Endothelial cell of umbilical vein (primary cell): ENCODE results near the gene SMARCA4. TPM values are rescaled to one million over a fixed set of nuclear protein-coding genes. Genes with fewer than 3 reads are reported as not detected.

Experiments used
- BruUV-seq: library from RNA; stranded (reverse); fragments of 400-500 nt; replicated peaks from 2 replicates; lab custom pipeline; 2021; lab: Mats Ljungman, UMichigan
- CTCF ChIA-PET: fragments of 300-600, 350-600 bp; sonication (Branson Sonifier 250); formaldehyde crosslinking; loops from one replicate; lab custom pipeline; 2021; ENCODE audit warnings: antibody characterized with exemption, inconsistent platforms; lab: Charles Lee
- POLR2A ChIA-PET: fragments of 300-600, 350-600 bp; sonication (Branson Sonifier 250); formaldehyde crosslinking; loops from one replicate; lab custom pipeline; 2021; ENCODE audit warnings: antibody characterized with exemption, inconsistent platforms; lab: Charles Lee
- DNase-seq: peaks from one replicate; pipeline ENCODE4 v3.0.0-alpha.2; 2011; ENCODE audit warnings: low read depth, low spot score
- FAIRE-seq: peaks from 2 replicates; lab custom pipeline; 2011; peaks lifted over from hg19 to GRCh38; lab: Jason Lieb, UNC
- H2AFZ ChIP-seq: 2 replicates; pipeline ENCODE4 v1.6.0; 2012; ENCODE audit warnings: low read depth, low read length, control low read depth, inconsistent platforms
- H3K27ac ChIP-seq: 2 replicates; pipeline ENCODE4 v1.5.1; 2011; ENCODE audit warnings: low read depth, mild to moderate bottlenecking, control low read depth, low read length, moderate library complexity; ENCODE audit not compliant: insufficient read depth
- H3K27me3 ChIP-seq, 2 experiments: 2 replicates each; pipeline versions ENCODE4 v1.6.0 to v1.6.1; 2011; ENCODE audit warnings: low read length in 2 of 2, mixed read lengths in 1 of 2; ENCODE audit not compliant: control insufficient read depth in 2 of 2, insufficient read depth in 2 of 2
- H3K36me3 ChIP-seq, 2 experiments: 2 replicates in 1 of 2; 3 replicates in 1 of 2; pipeline ENCODE4 v1.5.1; 2011; ENCODE audit warnings: low read length in 2 of 2, mild to moderate bottlenecking in 1 of 2, moderate library complexity in 1 of 2; ENCODE audit not compliant: control insufficient read depth in 2 of 2, insufficient read depth in 2 of 2; ENCODE audit errors: extremely low read depth in 1 of 2
- H3K4me1 ChIP-seq: 3 replicates; pipeline ENCODE4 v1.5.1; 2011; ENCODE audit warnings: mild to moderate bottlenecking, low read length; ENCODE audit not compliant: control insufficient read depth, insufficient read depth; ENCODE audit errors: extremely low read depth
- H3K4me2 ChIP-seq: 2 replicates; pipeline ENCODE4 v1.6.1; 2011; ENCODE audit warnings: low read length, control low read depth, mixed read lengths; ENCODE audit not compliant: insufficient read depth
- H3K4me3 ChIP-seq, 3 experiments: fragments of 200-600 bp in 1 of 3; sonication (generic), shearing (Covaris generic) in 1 of 3; replicated peaks in 1 of 3; 2 replicates each; pipeline ENCODE4 v1.5.1; 2011 to 2016; ENCODE audit warnings: control low read depth in 3 of 3, low read length in 3 of 3, mild to moderate bottlenecking in 2 of 3, inconsistent platforms in 1 of 3, low read depth in 1 of 3, moderate library complexity in 1 of 3; ENCODE audit not compliant: insufficient read depth in 1 of 3
- H3K79me2 ChIP-seq: 2 replicates; pipeline ENCODE4 v1.6.0; 2012; ENCODE audit warnings: low read length, inconsistent platforms; ENCODE audit not compliant: control insufficient read depth, insufficient read depth
- H3K9ac ChIP-seq: replicated peaks from 2 replicates; pipeline ENCODE3; 2011; ENCODE audit warnings: low read length, control low read depth; ENCODE audit not compliant: insufficient read depth; ENCODE audit errors: extremely low read depth
- H3K9me1 ChIP-seq: replicated peaks from 3 replicates; pipeline ENCODE4 v1.6.0; 2011; ENCODE audit warnings: mild to moderate bottlenecking, low read length; ENCODE audit not compliant: control insufficient read depth, insufficient read depth; ENCODE audit errors: extremely low read depth
- H3K9me3 ChIP-seq: replicated peaks from 2 replicates; pipeline ENCODE4 v1.5.1; 2012; ENCODE audit warnings: low read length, inconsistent platforms; ENCODE audit not compliant: control insufficient read depth, insufficient read depth
- H4K20me1 ChIP-seq: replicated peaks from 2 replicates; pipeline ENCODE3; 2011; ENCODE audit warnings: mild to moderate bottlenecking, low read length; ENCODE audit not compliant: control insufficient read depth, insufficient read depth; ENCODE audit errors: extremely low read depth
- EZH2 ChIP-seq: IDR thresholded peaks from 2 replicates; pipeline ENCODE4 v1.6.1; 2012; ENCODE audit warnings: borderline replicate concordance, low read depth, mild to moderate bottlenecking, moderate library complexity, low read length, inconsistent platforms; ENCODE audit not compliant: severe bottlenecking
- FOS ChIP-seq: IDR thresholded peaks from 2 replicates; pipeline ENCODE4 v1.6.1; 2011; ENCODE audit warnings: mild to moderate bottlenecking, low read length, moderate library complexity, borderline replicate concordance; ENCODE audit not compliant: insufficient read depth
- GATA2 ChIP-seq: IDR thresholded peaks from 2 replicates; pipeline ENCODE4 v1.7.0; 2011; ENCODE audit warnings: low read depth, mild to moderate bottlenecking, moderate library complexity, mixed read lengths, low read length; ENCODE audit not compliant: insufficient read length, insufficient read depth
- JUN ChIP-seq: IDR thresholded peaks from 2 replicates; pipeline ENCODE4 v1.6.1; 2011; ENCODE audit warnings: borderline replicate concordance, low read depth; ENCODE audit not compliant: insufficient read length, insufficient read depth
- MYC ChIP-seq: IDR thresholded peaks from one replicate; pipeline ENCODE4 v1.6.1; 2011; ENCODE audit warnings: mild to moderate bottlenecking, low read depth, low read length
- POLR2A ChIP-seq: IDR thresholded peaks from 2 replicates; pipeline ENCODE4 v1.6.1; 2012; ENCODE audit warnings: low read depth, mild to moderate bottlenecking, control low read depth, low read length
- POLR2AphosphoS5 ChIP-seq: IDR thresholded peaks from 2 replicates; pipeline ENCODE4 v1.6.1; 2012; ENCODE audit warnings: low read depth, mild to moderate bottlenecking, control low read depth, low read length, moderate library complexity; ENCODE audit not compliant: insufficient read depth
- dilution Hi-C: fragments of 300-500 bp; cut with MboI; formaldehyde crosslinking; loops from one replicate; pipeline ENCODE4 v1.15.0; 2019; ENCODE audit warnings: low sequenced_read_pairs; ENCODE audit not compliant: extremely low pct_ligation_motif_present
- intact Hi-C: fragments of 100-400 bp; cut with micrococcal nuclease; formaldehyde crosslinking; loops from one replicate; pipeline ENCODE4 v1.10.0; 2022
- polyA plus RNA-seq, 4 experiments: library from polyadenylated mRNA; depleted of rRNA in 3 of 4; stranded (reverse) in 3 of 4; unstranded in 1 of 4; fragments of >200 nt; gene quantifications; 2 replicates each; pipeline versions ENCODE4 v1.2.1 to v1.2.3, GENCODE V29; 2011 to 2012; ENCODE audit warnings: missing spikeins in 1 of 4
- total RNA-seq: library from RNA; stranded (reverse); gene quantifications from 2 replicates; pipeline ENCODE4 v1.2.3, GENCODE V29; 2021
- TF ChIP-seq, protein P1 (sequence below), 2 donors: IDR thresholded peaks; 1 replicate in 1 of 2; 2 replicates in 1 of 2; pipeline ENCODE4 v1.5.1; 2011; ENCODE audit warnings: low read length in 2 of 2, mild to moderate bottlenecking in 2 of 2, moderate library complexity in 2 of 2, control low read depth in 1 of 2, inconsistent platforms in 1 of 2, low read depth in 1 of 2; ENCODE audit not compliant: insufficient read depth in 1 of 2; ENCODE audit errors: extremely low read depth in 1 of 2
- TF ChIP-seq, protein P2 (sequence below): IDR thresholded peaks from 2 replicates; pipeline ENCODE4 v1.6.1; 2011; ENCODE audit not compliant: insufficient read depth, insufficient read length

Gene SMARCA4
- total and polyA plus RNA-seq, 2 donors (not counting 3 experiments of a cell fraction or from before 2014, with no cell fraction given) = 65.0 to 177 TPM

DNA sequence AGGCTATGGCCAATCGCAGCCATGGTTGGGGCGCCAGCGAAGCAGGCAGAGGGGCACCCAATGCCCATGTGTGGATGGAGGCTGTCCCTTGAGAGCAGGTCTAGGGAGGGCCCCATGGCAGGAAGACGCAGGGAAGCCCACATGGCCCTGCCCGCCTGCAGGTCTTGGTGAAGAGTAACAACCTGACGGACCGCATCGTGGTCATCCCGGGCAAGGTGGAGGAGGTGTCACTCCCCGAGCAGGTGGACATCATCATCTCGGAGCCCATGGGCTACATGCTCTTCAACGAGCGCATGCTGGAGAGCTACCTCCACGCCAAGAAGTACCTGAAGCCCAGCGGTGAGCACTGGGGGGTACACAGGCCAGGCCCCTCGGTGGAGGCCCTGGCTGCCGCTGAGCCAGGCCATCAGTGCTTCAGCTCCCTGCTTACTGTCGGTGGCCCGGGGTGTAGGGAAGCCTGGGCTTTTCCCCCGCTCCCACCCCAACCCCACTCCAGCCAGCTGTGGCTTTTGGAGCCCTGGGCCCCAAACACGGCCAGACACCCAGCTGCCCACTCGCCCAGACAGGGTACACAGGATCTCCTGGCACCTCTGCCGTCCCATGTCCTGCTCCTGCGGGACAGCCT is 47.0 kb upstream of the SMARCA4 start:
- no peaks in the 10 kb centered on the region for H3K27me3 ChIP-seq
- TF ChIP-seq MYC = no peak
- H4K20me1 ChIP-seq = no peaks in the 10 kb centered on the region
- H3K79me2 ChIP-seq = no peaks in the 10 kb centered on the region
- no peak overlapping the region for H3K4me3 ChIP-seq
- ChIA-PET CTCF (no interaction called here), POLR2A (no interaction called here)
- dilution Hi-C loops = loop anchor here (10.0 kb wide), 1 partner anchor 111 kb away; no protein-coding TSS in a partner anchor
- no peak overlapping the region for H3K9ac ChIP-seq
- H3K4me2 ChIP-seq = no peak overlapping the region
- H3K9me1 ChIP-seq = no peaks in the 10 kb centered on the region
- H3K36me3 ChIP-seq = peaks cover 0 to 33% of the 10 kb centered on the region in 2 experiments
- no peaks in the 10 kb centered on the region for H3K9me3 ChIP-seq
- DNase-seq (no peak), FAIRE-seq (no peak)
- H3K4me1 ChIP-seq = no peaks in the 10 kb centered on the region
- intact Hi-C loops = no loop called here
- BruUV-seq = no TSS peak
- no peak overlapping the region for H2AFZ ChIP-seq
- no peak overlapping the region for H3K27ac ChIP-seq

DNA sequence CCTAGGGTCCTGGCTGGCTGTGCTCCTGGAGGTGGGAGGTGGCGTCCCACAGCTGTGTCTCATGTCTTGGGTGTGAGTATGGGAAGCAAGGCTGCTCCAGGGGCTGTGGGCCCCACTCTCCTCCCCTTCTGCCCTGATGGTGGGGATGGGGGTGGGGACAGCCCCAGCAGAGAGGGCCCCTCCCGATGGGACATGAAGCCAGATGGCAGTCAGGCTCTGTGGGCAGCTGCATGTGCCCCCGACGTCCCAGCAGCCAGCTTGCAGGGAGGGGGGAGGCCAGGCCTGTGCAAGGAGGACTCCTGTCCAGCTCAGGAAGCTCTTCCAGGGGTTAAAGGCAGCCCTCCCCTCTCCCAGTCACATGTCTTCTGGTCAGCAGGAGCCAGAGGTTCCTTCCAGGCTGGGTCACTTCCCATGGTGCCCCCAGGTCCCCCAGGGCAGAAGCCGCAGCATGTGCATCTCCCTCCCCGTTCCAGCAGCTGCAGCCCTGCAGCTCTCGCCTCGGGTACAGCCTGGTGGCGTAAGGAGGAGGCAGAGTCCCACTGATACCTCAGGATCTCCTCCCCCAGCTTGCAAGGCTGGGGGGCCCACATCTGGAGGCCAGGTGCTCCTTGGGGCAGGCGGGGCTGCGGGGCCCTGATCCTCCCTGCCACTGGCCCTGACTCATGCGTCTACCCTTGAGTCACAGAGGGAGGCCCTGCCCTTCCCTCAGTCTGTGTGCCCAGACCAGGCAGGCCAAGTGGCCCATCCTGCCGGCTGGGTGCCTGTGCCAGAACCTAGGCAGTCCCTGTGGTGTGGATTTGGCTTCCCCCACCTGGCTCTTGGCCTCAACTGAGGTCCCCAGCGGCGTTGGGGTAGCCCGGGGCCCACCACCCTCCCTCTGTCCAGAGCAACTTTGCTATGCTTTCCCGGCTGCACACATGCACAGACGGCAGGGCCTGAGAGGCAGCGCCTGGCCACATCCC is 45.4 kb upstream of the SMARCA4 start:
- DNase-seq = no peak
- CTCF ChIA-PET = interaction anchor here (0.6 to 1.6 kb wide), 3 partner anchors 43 to 44 kb away, joined by 4 read pairs; partner anchors contain the start of gene CARM1

More for the DNA sequence above, 45.4 kb upstream of the SMARCA4 start:
- H3K36me3 ChIP-seq = peaks cover 0 to 38% of the 10 kb centered on the region in 2 experiments
- H3K9me1 ChIP-seq = no peaks in the 10 kb centered on the region
- no peak overlapping the region for H2AFZ ChIP-seq
- no peaks in the 10 kb centered on the region for H3K79me2 ChIP-seq
- no peak overlapping the region for H3K9ac ChIP-seq
- no TSS peak for BruUV-seq
- H4K20me1 ChIP-seq = no peaks in the 10 kb centered on the region
- no peaks in the 10 kb centered on the region for H3K9me3 ChIP-seq
- POLR2A ChIA-PET = no interaction called here
- FAIRE-seq = no peak
- TF ChIP-seq, protein P1, sequence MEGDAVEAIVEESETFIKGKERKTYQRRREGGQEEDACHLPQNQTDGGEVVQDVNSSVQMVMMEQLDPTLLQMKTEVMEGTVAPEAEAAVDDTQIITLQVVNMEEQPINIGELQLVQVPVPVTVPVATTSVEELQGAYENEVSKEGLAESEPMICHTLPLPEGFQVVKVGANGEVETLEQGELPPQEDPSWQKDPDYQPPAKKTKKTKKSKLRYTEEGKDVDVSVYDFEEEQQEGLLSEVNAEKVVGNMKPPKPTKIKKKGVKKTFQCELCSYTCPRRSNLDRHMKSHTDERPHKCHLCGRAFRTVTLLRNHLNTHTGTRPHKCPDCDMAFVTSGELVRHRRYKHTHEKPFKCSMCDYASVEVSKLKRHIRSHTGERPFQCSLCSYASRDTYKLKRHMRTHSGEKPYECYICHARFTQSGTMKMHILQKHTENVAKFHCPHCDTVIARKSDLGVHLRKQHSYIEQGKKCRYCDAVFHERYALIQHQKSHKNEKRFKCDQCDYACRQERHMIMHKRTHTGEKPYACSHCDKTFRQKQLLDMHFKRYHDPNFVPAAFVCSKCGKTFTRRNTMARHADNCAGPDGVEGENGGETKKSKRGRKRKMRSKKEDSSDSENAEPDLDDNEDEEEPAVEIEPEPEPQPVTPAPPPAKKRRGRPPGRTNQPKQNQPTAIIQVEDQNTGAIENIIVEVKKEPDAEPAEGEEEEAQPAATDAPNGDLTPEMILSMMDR (IDR thresholded peaks at IDR 0.05; ENCODE audit: extremely low read depth in 1 of 2, insufficient read depth in 1 of 2, low read depth in 1 of 2, low read length in 2 of 2) = no peak
- TF ChIP-seq POLR2AphosphoS5 (no peak), JUN (no peak), EZH2 (no peak), MYC (no peak), GATA2 (no peak), POLR2A (no peak), FOS (no peak)
- TF ChIP-seq, protein P2, sequence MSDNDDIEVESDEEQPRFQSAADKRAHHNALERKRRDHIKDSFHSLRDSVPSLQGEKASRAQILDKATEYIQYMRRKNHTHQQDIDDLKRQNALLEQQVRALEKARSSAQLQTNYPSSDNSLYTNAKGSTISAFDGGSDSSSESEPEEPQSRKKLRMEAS = no peak
- intact Hi-C loops = no loop called here
- dilution Hi-C loops = loop anchor here (10.0 kb wide), 1 partner anchor 109 kb away; no protein-coding TSS in a partner anchor
- H3K27ac ChIP-seq = no peak overlapping the region
- H3K4me1 ChIP-seq = no peaks in the 10 kb centered on the region
- no peaks in the 10 kb centered on the region for H3K27me3 ChIP-seq
- H3K4me3 ChIP-seq = no peak overlapping the region
- no peak overlapping the region for H3K4me2 ChIP-seq
